NCI-H526 treated with DMSO at 0.1 percent for 48 hours (cell line): ENCODE measurements around the gene CLCF1.
"Not testable (repeated sequence)": the region's sequence is repeated elsewhere in the genome, so short reads cannot be mapped to it uniquely, and the experiment has no call there.

Source experiments
- DNase-seq: peaks from one replicate; lab custom pipeline; 2025; lab: John Stamatoyannopoulos, UW

CLCF1 gene

DNA sequence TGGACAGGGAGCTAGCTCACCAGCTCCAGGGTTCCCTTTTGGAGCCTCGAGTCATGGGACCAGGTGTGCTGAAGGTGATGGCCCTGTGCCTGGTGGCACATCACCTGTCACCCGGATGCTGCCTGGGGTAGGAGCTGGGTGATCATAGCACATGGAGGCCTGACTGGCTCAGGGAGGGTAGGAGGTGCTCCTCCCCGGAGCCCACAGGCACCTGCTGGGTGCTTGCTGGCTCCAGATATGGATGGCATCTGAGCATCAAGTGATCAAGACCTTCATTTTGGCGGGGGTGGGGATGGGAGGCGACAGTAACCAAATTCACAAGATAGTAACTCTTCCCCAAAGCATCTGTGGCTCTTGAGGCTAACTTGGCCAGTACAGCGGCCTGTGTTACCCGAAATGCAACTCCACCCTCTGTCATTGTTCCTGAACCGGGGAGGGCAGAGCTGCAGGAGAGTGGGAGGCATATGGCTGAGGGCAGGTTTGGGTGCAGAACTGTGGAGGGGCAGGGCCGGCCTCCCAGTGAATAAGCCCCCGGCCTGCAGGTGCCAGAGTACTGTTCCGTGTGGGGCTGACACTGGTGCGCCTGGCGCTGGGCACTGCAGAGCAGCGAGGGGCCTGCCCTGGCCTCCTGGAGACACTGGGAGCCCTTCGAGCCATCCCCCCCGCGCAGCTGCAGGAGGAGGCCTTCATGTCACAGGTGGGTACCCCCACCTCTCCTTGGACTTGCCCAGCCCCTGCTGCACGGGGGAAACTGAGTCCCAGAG, 35.2 kb upstream of the CLCF1 start:
- DNase-seq: no peak

DNA sequence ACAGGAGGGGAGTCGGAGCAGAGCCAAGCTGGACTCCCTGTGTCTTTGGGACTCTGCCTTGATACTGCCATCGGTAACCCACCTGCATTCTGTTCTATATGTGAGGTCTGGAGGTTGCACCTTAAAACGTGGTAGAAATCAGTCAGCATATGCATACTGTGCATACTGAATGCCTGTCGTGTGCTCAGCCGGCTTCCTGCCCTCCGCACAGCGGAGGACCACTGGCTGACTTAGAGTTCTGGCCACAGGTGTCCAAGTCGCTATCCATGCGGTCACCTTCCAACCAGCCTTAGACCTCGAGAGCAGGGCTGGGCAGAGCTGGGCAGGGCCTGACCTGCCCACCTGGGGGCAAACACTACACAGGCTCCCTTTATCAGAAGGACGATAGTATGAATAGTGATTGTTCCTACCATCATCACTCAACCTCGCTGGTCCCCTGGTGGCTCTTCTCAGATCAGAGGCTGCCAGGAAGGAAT, 34.3 kb upstream of the CLCF1 start:
- DNase-seq: no peak

- peak; percentile 13 for DNase-seq
Observed at GRCh38 chr11:67406969-67407687, 33.7 kb upstream of the CLCF1 start.

DNA sequence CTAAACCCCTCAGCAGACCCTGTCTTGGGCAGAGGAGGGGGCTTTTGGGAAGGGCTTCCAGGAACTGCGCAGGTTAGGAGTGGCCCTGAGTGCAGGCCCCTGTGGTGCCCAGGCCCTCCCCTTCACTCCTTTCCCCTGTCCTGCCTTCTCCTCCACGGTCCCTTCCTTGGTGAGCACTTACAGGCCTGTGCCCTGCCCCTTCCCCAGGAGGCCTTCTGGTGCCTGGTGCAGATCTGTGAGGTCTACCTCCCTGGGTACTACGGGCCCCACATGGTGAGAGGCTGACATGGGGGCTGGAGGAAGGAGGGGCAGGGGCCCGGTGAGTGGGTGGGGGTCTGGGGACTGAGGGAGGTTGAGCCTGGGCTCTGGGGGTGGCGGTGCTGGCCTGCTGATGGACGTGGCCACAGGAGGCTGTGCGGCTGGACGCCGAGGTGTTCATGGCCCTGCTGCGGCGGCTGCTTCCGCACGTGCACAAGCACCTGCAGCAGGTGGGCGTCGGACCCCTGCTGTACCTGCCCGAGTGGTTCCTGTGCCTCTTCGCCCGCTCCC, 33.1 kb upstream of the CLCF1 start:
- no peak for DNase-seq

DNA sequence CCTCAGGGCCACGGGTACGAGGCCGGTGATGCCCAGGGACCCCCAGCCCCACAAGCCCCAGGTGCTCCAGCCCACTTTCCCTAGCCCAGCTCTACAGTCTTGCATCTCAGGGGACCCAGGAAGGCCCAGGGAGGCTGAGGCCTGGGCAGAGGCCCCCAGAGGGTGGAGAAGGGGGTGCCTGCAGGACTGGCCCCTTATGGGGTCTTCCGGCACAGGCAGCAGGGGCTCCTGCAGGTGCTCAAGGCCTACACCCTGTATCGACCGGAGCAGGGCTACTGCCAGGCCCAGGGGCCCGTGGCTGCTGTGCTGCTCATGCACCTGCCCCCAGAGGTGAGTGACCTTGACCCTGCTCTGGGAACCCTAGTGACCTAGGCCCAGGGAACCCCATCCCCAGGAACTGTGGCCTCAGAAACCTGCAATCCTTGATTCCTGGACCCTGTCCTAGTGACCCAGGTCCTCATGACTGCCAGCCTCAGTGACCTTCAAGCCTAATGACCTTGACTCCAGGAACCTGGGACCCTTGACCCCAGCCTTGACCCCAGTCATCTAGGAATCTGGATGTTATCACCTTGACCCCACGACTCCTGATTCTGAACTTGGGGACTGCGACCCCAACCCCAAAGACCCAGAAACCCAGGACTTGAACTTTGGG, 32.4 kb upstream of the CLCF1 start:
- DNase-seq: no peak

DNA sequence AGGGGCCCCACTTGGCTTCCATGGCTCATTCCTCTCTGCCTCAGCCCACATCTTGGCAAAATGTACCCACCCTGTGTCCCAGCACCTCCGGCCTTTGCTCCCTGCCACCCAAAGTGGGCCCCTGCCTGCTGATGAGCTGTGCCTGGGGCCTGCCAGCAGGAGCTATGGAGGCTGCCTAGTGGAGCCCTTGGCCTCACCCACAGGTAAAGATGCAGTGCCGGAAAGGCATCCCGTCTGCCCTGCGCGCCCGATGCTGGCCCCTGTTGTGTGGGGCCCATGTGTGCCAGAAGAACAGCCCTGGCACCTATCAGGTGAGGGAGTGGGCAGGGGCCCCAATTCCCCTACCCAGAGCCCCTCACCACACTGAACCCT, 31.8 kb upstream of the CLCF1 start:
- no peak for DNase-seq

- no peak for DNase-seq
Observed at GRCh38 chr11:67404515-67405195, 31.3 kb upstream of the CLCF1 start.

DNA sequence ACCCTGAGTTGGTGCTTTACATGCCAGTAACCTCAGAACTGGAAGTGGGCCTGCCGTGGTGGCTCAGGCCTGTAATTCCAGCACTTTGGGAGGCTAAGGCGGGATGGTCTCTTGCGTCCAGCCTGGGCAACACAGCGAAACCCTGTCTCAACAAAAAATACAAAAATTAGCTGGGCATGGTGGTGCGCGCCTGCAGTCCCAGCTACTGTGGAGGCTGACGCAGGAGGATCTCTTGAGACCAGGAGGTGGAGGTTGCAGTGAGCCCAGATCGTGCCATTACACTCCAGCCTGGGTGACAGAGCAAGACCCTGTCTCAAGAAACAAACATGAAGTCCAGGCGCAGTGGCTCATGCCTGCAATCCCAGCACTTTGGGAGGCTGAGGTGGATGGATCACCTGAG, 29.7 kb upstream of the CLCF1 start:
- DNase-seq: not testable (repeated sequence)

GRCh38 chr11:67402192-67402839, 28.9 kb upstream of the CLCF1 start:
- DNase-seq: not testable (repeated sequence)

- peak; percentile 75 for DNase-seq
Observed at GRCh38 chr11:67401495-67402191, 28.2 kb upstream of the CLCF1 start, which contains the start of gene PPP1CA. PPP1CA (minus strand) TSS chr11:67401858; CDS start chr11:67401782, 76 bp downstream.

- no peak for DNase-seq
Observed at GRCh38 chr11:67400942-67401494, 27.6 kb upstream of the CLCF1 start.

- no peak for DNase-seq
Observed at GRCh38 chr11:67400251-67400941, 27.0 kb upstream of the CLCF1 start.

- no peak for DNase-seq
Observed at GRCh38 chr11:67398661-67399563, 25.5 kb upstream of the CLCF1 start.

DNA sequence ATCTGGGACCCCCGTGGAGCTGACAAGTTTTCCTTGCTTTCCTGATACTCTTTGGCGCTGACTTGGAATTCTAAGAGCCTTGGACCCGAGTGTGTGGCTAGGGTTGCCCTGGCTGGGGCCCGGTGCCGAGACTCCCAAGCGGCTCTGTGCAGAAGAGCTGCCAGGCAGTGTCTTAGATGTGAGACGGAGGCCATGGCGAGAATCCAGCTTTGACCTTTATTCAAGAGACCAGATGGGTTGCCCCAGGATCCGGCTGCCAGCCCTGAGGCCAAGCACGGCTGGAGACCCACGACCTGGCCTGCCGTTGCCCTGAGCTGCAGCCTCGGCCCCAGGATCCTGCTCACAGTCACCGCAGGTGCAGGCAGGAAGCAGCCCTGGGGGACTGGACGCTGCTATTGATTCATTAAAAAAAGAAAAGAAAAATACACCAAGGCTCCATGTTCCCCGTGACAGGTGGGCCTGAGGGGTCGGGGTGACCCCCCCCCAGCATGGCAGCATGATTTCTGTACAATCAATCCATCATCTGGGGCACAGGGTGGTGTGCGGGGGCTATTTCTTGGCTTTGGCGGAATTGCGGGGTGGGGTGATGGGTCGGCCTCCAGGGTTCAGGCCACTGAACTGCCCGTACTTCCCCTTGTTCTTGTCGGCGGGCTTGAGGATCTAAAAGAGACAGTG, 24.7 kb upstream of the CLCF1 start:
- no peak for DNase-seq

GRCh38 chr11:67397536-67397935, 24.1 kb upstream of the CLCF1 start:
- no peak for DNase-seq

GRCh38 chr11:67396587-67397389, 23.4 kb upstream of the CLCF1 start:
- no peak for DNase-seq

- DNase-seq: no peak
Observed at GRCh38 chr11:67396259-67396581, 22.8 kb upstream of the CLCF1 start.
